ENCODE results near the gene CCN2. TPM values are rescaled to one million over a fixed set of nuclear protein-coding genes. Genes with fewer than 3 reads are reported as not detected.

Gene CCN2
- total and polyA plus RNA-seq, 2 of the 8 experiments (the other 6 are each of a cell fraction or from before 2014, with no cell fraction given) = 25.0 to 107 TPM

DNA sequence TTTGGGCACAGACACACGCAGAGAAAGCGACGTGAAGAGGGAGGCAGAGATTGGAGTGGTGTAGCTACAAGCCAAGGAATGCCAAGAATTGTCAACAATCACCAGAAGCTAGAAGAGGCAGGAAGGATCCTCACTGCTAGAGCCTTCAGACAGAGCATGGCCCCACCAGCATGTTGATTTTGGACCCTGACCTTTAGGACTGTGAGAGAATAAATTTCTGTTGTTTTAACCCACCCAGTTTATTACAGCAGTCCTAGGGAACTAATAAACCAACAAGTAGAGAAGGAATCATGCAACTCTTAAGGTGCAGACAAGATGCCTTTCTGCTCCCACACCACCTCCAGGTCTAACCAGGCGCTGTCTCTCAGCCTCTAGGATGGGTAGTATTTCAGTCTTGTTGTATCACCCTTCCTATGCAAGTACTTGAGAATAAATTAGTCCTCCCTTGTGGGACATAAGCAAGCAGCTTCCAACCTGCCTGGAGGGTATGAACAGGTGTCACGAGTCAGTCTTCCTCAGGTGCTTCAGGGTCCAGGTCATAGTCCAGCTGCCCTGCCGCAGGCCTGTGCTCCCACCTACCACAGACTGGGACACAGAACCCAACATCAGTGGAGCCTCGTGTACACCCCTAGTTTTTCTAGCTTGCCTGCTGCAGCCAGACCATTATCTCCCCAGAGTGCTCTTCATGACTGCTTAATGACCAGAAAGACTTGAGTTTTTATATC, 46.4 kb upstream of the CCN2 start (continued):
- TF ChIP-seq, protein P1, sequence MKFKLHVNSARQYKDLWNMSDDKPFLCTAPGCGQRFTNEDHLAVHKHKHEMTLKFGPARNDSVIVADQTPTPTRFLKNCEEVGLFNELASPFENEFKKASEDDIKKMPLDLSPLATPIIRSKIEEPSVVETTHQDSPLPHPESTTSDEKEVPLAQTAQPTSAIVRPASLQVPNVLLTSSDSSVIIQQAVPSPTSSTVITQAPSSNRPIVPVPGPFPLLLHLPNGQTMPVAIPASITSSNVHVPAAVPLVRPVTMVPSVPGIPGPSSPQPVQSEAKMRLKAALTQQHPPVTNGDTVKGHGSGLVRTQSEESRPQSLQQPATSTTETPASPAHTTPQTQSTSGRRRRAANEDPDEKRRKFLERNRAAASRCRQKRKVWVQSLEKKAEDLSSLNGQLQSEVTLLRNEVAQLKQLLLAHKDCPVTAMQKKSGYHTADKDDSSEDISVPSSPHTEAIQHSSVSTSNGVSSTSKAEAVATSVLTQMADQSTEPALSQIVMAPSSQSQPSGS (IDR thresholded peaks at IDR 0.05; ENCODE audit: low read length) = no peak
- no peak for TF ChIP-seq KDM1A (IDR thresholded peaks at IDR 0.05; ENCODE audit: borderline replicate concordance, low read length)
- TF ChIP-seq KDM5A (IDR thresholded peaks at IDR 0.05; ENCODE audit: low read length) = no peak
- no peak for TF ChIP-seq EZH2 (IDR thresholded peaks at IDR 0.05; ENCODE audit: low read depth, low read length, severe bottlenecking)
- no peak for TF ChIP-seq HDAC2 (IDR thresholded peaks at IDR 0.05; ENCODE audit: borderline replicate concordance in 1 of 2, low read depth in 2 of 2, low read length in 2 of 2)
- TF ChIP-seq YY1 (IDR thresholded peaks at IDR 0.05; ENCODE audit: low read depth, low read length) = no peak
- TF ChIP-seq KDM4A (IDR thresholded peaks at IDR 0.05; ENCODE audit: low read depth, low read length, severe bottlenecking) = no peak
